HEK293 (cell line): ENCODE measurements around the gene BACE1.

Source experiments
- CTCF ChIP-seq: fragments of 450-650 bp; formaldehyde crosslinking; IDR thresholded peaks from 2 replicates; pipeline ENCODE4 v1.5.1; 2016; ENCODE audit warnings: missing biosample characterization, missing genetic modification characterization
- ZNF501 ChIP-seq: fragments of 450-650 bp; formaldehyde crosslinking; IDR thresholded peaks from 2 replicates; pipeline ENCODE4 v1.5.1; 2016; ENCODE audit warnings: missing biosample characterization, missing genetic modification characterization
- ZNF837 ChIP-seq: fragments of 450-650 bp; formaldehyde crosslinking; IDR thresholded peaks from 2 replicates; pipeline ENCODE4 v1.5.1; 2016; ENCODE audit warnings: missing biosample characterization, missing genetic modification characterization

GRCh38 chr11:117356126-117356890 is 40.3 kb upstream of the BACE1 start:
- TF ChIP-seq ZNF501 (tag by site-specific recombination) (no peak), CTCF (no peak), ZNF837 (tag by site-specific recombination) (no peak)
